Measurements from ENCODE around the gene DMD.

Gene DMD

GRCh38 chrX:31165241-31166035 is 2045.9 kb downstream of the DMD start:
- Histone ChIP-seq H3K4me2 (ENCODE audit: low read depth, low read length) (no peak overlapping the region), H3K27me3 (replicated peaks; ENCODE audit: insufficient read depth, low read length) (no peaks in the 10 kb centered on the region), H4K20me1 (ENCODE audit: insufficient read depth, low read length) (no peaks in the 10 kb centered on the region), H3K9me3 (replicated peaks; ENCODE audit: insufficient read depth, low read length) (no peaks in the 10 kb centered on the region), H3K9ac (ENCODE audit: low read length) (no peak overlapping the region), H3K27ac (ENCODE audit: low read length) (no peak overlapping the region), H3K9me2 (replicated peaks; ENCODE audit: insufficient read depth, low read length) (no peaks in the 10 kb centered on the region), H3K4me1 (ENCODE audit: low read length) (no peaks in the 10 kb centered on the region), H3K79me2 (ENCODE audit: low read length) (no peaks in the 10 kb centered on the region), H3K36me3 (replicated peaks; ENCODE audit: insufficient read depth, low read length) (no peaks in the 10 kb centered on the region), H3F3A (ENCODE audit: insufficient read depth, low read length) (no peaks in the 10 kb centered on the region), H3K4me3 (ENCODE audit: low read length) (no peak overlapping the region), H2AFZ (ENCODE audit: low read length) (no peak overlapping the region)
- TF ChIP-seq CTCF (IDR thresholded peaks at IDR 0.05; ENCODE audit: low read length): no peak
- TF ChIP-seq EZH2phosphoT487 (IDR thresholded peaks at IDR 0.05; ENCODE audit: low read length): no peak
- TF ChIP-seq EZH2 (optimal IDR thresholded peaks at IDR 0.05; ENCODE audit: low read depth, low read length): no peak
- DNase-seq: no peak

- no peaks in the 10 kb centered on the region for H4K20me1 ChIP-seq (ENCODE audit: insufficient read depth, low read length)
- H3K27me3 ChIP-seq (replicated peaks; ENCODE audit: insufficient read depth, low read length): no peaks in the 10 kb centered on the region
- no peak overlapping the region for H2AFZ ChIP-seq (ENCODE audit: low read length)
- H3K27ac ChIP-seq (ENCODE audit: low read length): no peak overlapping the region
- no peak overlapping the region for H3K4me2 ChIP-seq (ENCODE audit: low read depth, low read length)
- no peaks in the 10 kb centered on the region for H3K36me3 ChIP-seq (replicated peaks; ENCODE audit: insufficient read depth, low read length)
- no peaks in the 10 kb centered on the region for H3K9me3 ChIP-seq (replicated peaks; ENCODE audit: insufficient read depth, low read length)
- no peaks in the 10 kb centered on the region for H3K4me1 ChIP-seq (ENCODE audit: low read length)
- no peak for DNase-seq
- H3K4me3 ChIP-seq (ENCODE audit: low read length): no peak overlapping the region
- no peaks in the 10 kb centered on the region for H3K9me2 ChIP-seq (replicated peaks; ENCODE audit: insufficient read depth, low read length)
- no peaks in the 10 kb centered on the region for H3F3A ChIP-seq (ENCODE audit: insufficient read depth, low read length)
- H3K9ac ChIP-seq (ENCODE audit: low read length): no peak overlapping the region
- TF ChIP-seq EZH2 (optimal IDR thresholded peaks at IDR 0.05; ENCODE audit: low read depth, low read length): no peak
- no peak for TF ChIP-seq CTCF (IDR thresholded peaks at IDR 0.05; ENCODE audit: low read length)
- no peak for TF ChIP-seq EZH2phosphoT487 (IDR thresholded peaks at IDR 0.05; ENCODE audit: low read length)
- H3K79me2 ChIP-seq (ENCODE audit: low read length): no peaks in the 10 kb centered on the region
These were observed 2056.4 kb downstream of the DMD start for GRCh38 chrX:31154946-31155345.

- H3K4me2 ChIP-seq (ENCODE audit: low read depth, low read length): no peak overlapping the region
- H3K27me3 ChIP-seq (replicated peaks; ENCODE audit: insufficient read depth, low read length): no peaks in the 10 kb centered on the region
- TF ChIP-seq EZH2phosphoT487 (IDR thresholded peaks at IDR 0.05; ENCODE audit: low read length) (no peak), CTCF (IDR thresholded peaks at IDR 0.05; ENCODE audit: low read length) (no peak), EZH2 (optimal IDR thresholded peaks at IDR 0.05; ENCODE audit: low read depth, low read length) (no peak)
- H3K9me2 ChIP-seq (replicated peaks; ENCODE audit: insufficient read depth, low read length): no peaks in the 10 kb centered on the region
- H4K20me1 ChIP-seq (ENCODE audit: insufficient read depth, low read length): no peaks in the 10 kb centered on the region
- no peaks in the 10 kb centered on the region for H3K79me2 ChIP-seq (ENCODE audit: low read length)
- no peak overlapping the region for H3K9ac ChIP-seq (ENCODE audit: low read length)
- H3K4me3 ChIP-seq (ENCODE audit: low read length): no peak overlapping the region
- no peaks in the 10 kb centered on the region for H3F3A ChIP-seq (ENCODE audit: insufficient read depth, low read length)
- H2AFZ ChIP-seq (ENCODE audit: low read length): no peak overlapping the region
- no peaks in the 10 kb centered on the region for H3K36me3 ChIP-seq (replicated peaks; ENCODE audit: insufficient read depth, low read length)
- H3K27ac ChIP-seq (ENCODE audit: low read length): no peak overlapping the region
- no peaks in the 10 kb centered on the region for H3K4me1 ChIP-seq (ENCODE audit: low read length)
- DNase-seq: no peak
- no peaks in the 10 kb centered on the region for H3K9me3 ChIP-seq (replicated peaks; ENCODE audit: insufficient read depth, low read length)
These were observed 2057.8 kb downstream of the DMD start for GRCh38 chrX:31153475-31154047.

Measured in MM.1S (cell line).